ENCODE results near the gene RPN1. TPM values are rescaled to one million over a fixed set of nuclear protein-coding genes. Genes with fewer than 3 reads are reported as not detected.

The RPN1 gene
- total RNA-seq, 1 donor from 2014 or later, result 86.3 TPM

DNA sequence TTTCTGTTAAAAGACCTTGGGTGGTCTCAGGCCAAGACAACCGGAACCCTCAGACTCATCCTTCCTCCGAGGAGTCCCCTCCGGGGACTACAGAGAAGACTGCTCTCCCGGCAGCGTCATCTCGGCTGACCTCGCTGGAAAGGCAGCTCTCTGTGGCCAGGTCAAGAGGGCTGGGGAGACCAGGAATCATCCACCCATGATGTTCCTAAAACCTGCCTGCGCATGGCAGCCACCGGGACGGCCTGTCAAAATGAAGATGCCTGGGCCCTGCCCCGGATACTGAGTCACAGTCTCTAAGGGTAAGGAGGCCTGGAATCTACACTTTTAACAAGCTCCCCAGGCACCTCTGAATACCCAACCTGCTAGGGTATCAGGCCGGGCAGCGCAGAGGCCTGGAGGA is 78.6 kb downstream of the RPN1 start:
- H3K4me3 ChIP-seq, result no peak overlapping the region
- intact Hi-C loops (cut with micrococcal nuclease), result no loop called here
- TF ChIP-seq, protein P1, sequence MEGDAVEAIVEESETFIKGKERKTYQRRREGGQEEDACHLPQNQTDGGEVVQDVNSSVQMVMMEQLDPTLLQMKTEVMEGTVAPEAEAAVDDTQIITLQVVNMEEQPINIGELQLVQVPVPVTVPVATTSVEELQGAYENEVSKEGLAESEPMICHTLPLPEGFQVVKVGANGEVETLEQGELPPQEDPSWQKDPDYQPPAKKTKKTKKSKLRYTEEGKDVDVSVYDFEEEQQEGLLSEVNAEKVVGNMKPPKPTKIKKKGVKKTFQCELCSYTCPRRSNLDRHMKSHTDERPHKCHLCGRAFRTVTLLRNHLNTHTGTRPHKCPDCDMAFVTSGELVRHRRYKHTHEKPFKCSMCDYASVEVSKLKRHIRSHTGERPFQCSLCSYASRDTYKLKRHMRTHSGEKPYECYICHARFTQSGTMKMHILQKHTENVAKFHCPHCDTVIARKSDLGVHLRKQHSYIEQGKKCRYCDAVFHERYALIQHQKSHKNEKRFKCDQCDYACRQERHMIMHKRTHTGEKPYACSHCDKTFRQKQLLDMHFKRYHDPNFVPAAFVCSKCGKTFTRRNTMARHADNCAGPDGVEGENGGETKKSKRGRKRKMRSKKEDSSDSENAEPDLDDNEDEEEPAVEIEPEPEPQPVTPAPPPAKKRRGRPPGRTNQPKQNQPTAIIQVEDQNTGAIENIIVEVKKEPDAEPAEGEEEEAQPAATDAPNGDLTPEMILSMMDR (IDR thresholded peaks at IDR 0.05; ENCODE audit: borderline replicate concordance), result no peak
- H3K4me1 ChIP-seq, result peaks cover 57% of the 10 kb centered on the region
- no peak overlapping the region for H3K27ac ChIP-seq (replicated peaks)
- peaks cover 61% of the 10 kb centered on the region for H3K27me3 ChIP-seq (ENCODE audit: low read depth)
- DNase-seq, result no peak
- H3K9me3 ChIP-seq (replicated peaks), result no peaks in the 10 kb centered on the region
- H3K36me3 ChIP-seq, result no peaks in the 10 kb centered on the region

Other genes starting within 250 kb of the RPN1 start
- gene DNAJB8, start 183.9 kb downstream of the RPN1 start, total RNA-seq, result not detected
- 11.0 TPM for gene GATA2, start 157.6 kb downstream of the RPN1 start, total RNA-seq
- 242 TPM for gene RAB7A, start 75.4 kb upstream of the RPN1 start, total RNA-seq
- 35.9 TPM for gene ACAD9, start 228.8 kb upstream of the RPN1 start, total RNA-seq